Measurements from ENCODE around the gene LALBA. TPM values are rescaled to one million over a fixed set of nuclear protein-coding genes. Genes with fewer than 3 reads are reported as not detected.

LALBA gene
- total and polyA plus RNA-seq, 4 donors, result not detected

GRCh38 chr12:48532601-48533000, 37.2 kb downstream of the LALBA start:
- Histone ChIP-seq H3K27me3 (ENCODE audit: control insufficient read depth in 4 of 4, insufficient read depth in 4 of 4, low read length in 3 of 4) (no peaks in the 10 kb centered on the region), H3K27ac (ENCODE audit: low read depth in 1 of 2, low read length in 2 of 2) (no peak overlapping the region), H3K4me3 (ENCODE audit: low read depth in 1 of 3, low read length in 3 of 3) (no peak overlapping the region), H3K9me3 (ENCODE audit: control insufficient read depth in 4 of 4, low read length in 3 of 4) (no peaks in the 10 kb centered on the region), H3K9ac (ENCODE audit: low read depth in 1 of 2, low read length in 2 of 2) (no peak overlapping the region), H3K36me3 (ENCODE audit: control insufficient read depth in 4 of 4, insufficient read depth in 3 of 4, low read depth in 1 of 4, low read length in 3 of 4) (no peaks in the 10 kb centered on the region), H3K4me1 (ENCODE audit: control insufficient read depth in 4 of 4, insufficient read depth in 4 of 4, low read length in 3 of 4) (no peaks in the 10 kb centered on the region)
- no peak for DNase-seq (ENCODE audit: low spot score)
- TF ChIP-seq FOXA2 (IDR thresholded peaks at IDR 0.05) (no peak), RAD21 (IDR thresholded peaks at IDR 0.05) (no peak), FOXA1 (IDR thresholded peaks at IDR 0.05) (no peak), EGR1 (IDR thresholded peaks at IDR 0.05; ENCODE audit: low read depth in 2 of 2) (no peak), TAF1 (conservative IDR thresholded peaks at IDR 0.05) (no peak), RXRA (IDR thresholded peaks at IDR 0.05) (no peak), HNF4G (IDR thresholded peaks at IDR 0.05) (no peak), YY1 (IDR thresholded peaks at IDR 0.05) (no peak), GABPA (IDR thresholded peaks at IDR 0.05 in 1 of 2, conservative IDR thresholded peaks at IDR 0.05 in 1 of 2) (no peak)
- TF ChIP-seq, protein P1, sequence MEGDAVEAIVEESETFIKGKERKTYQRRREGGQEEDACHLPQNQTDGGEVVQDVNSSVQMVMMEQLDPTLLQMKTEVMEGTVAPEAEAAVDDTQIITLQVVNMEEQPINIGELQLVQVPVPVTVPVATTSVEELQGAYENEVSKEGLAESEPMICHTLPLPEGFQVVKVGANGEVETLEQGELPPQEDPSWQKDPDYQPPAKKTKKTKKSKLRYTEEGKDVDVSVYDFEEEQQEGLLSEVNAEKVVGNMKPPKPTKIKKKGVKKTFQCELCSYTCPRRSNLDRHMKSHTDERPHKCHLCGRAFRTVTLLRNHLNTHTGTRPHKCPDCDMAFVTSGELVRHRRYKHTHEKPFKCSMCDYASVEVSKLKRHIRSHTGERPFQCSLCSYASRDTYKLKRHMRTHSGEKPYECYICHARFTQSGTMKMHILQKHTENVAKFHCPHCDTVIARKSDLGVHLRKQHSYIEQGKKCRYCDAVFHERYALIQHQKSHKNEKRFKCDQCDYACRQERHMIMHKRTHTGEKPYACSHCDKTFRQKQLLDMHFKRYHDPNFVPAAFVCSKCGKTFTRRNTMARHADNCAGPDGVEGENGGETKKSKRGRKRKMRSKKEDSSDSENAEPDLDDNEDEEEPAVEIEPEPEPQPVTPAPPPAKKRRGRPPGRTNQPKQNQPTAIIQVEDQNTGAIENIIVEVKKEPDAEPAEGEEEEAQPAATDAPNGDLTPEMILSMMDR (IDR thresholded peaks at IDR 0.05; ENCODE audit: low read depth, low read length, missing input control), result no peak
- TF ChIP-seq, protein P2, sequence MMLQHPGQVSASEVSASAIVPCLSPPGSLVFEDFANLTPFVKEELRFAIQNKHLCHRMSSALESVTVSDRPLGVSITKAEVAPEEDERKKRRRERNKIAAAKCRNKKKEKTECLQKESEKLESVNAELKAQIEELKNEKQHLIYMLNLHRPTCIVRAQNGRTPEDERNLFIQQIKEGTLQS (IDR thresholded peaks at IDR 0.05), result no peak
- TF ChIP-seq, protein P3, sequence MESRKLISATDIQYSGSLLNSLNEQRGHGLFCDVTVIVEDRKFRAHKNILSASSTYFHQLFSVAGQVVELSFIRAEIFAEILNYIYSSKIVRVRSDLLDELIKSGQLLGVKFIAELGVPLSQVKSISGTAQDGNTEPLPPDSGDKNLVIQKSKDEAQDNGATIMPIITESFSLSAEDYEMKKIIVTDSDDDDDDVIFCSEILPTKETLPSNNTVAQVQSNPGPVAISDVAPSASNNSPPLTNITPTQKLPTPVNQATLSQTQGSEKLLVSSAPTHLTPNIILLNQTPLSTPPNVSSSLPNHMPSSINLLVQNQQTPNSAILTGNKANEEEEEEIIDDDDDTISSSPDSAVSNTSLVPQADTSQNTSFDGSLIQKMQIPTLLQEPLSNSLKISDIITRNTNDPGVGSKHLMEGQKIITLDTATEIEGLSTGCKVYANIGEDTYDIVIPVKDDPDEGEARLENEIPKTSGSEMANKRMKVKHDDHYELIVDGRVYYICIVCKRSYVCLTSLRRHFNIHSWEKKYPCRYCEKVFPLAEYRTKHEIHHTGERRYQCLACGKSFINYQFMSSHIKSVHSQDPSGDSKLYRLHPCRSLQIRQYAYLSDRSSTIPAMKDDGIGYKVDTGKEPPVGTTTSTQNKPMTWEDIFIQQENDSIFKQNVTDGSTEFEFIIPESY (IDR thresholded peaks at IDR 0.05), result no peak

- Histone ChIP-seq H3K27me3 (ENCODE audit: control insufficient read depth in 4 of 4, insufficient read depth in 4 of 4, low read length in 3 of 4) (peaks cover 0 to 5% (median 0%) of the 10 kb centered on the region in 4 donors), H3K4me1 (ENCODE audit: control insufficient read depth in 4 of 4, insufficient read depth in 4 of 4, low read length in 3 of 4) (no peaks in the 10 kb centered on the region), H3K9ac (ENCODE audit: low read depth in 1 of 2, low read length in 2 of 2) (no peak overlapping the region), H3K27ac (ENCODE audit: low read depth in 1 of 2, low read length in 2 of 2) (no peak overlapping the region), H3K9me3 (ENCODE audit: control insufficient read depth in 4 of 4, low read length in 3 of 4) (no peaks in the 10 kb centered on the region), H3K36me3 (ENCODE audit: control insufficient read depth in 4 of 4, insufficient read depth in 3 of 4, low read depth in 1 of 4, low read length in 3 of 4) (no peaks in the 10 kb centered on the region), H3K4me3 (ENCODE audit: low read depth in 1 of 3, low read length in 3 of 3) (no peak overlapping the region)
- no peak for DNase-seq (ENCODE audit: low spot score)
- WGBS, result 90% methylated on average over 44 of the region's 44 CpGs
- TF ChIP-seq HNF4A (conservative IDR thresholded peaks at IDR 0.05) (no peak), RAD21 (IDR thresholded peaks at IDR 0.05) (no peak)
- TF ChIP-seq, protein P3 (IDR thresholded peaks at IDR 0.05), result no peak
- TF ChIP-seq, protein P2 (IDR thresholded peaks at IDR 0.05), result no peak
Measured at GRCh38 chr12:48527891-48528670, 41.8 kb downstream of the LALBA start.
